ENCODE results near the gene SPNS2. TPM values are rescaled to one million over a fixed set of nuclear protein-coding genes. Genes with fewer than 3 reads are reported as not detected.

SPNS2 gene
- total RNA-seq, 2 experiments from 2014 or later = 0.33 to 0.53 TPM

GRCh38 chr17:4550534-4551039 is 51.9 kb downstream of the SPNS2 start:
- peak overlapping the region; percentile 45 for H3K4me3 Mint-ChIP-seq
- no peaks in the 10 kb centered on the region for H3K9me3 ChIP-seq (ENCODE audit: control insufficient read depth in 1 of 2, insufficient read depth in 1 of 2, low read length in 2 of 2)
- no peak overlapping the region for H3K27ac ChIP-seq (ENCODE audit: low read depth in 1 of 2, low read length in 2 of 2)
- no peak overlapping the region for H3K4me3 ChIP-seq (ENCODE audit: low read length)
- no peak overlapping the region for H3K27ac Mint-ChIP-seq
- no peaks in the 10 kb centered on the region for H3K27me3 Mint-ChIP-seq
- DNase-seq (no peak), ATAC-seq (ENCODE audit: poor library complexity) (no peak)
- H3K27me3 ChIP-seq (ENCODE audit: control insufficient read depth in 1 of 2, insufficient read depth in 2 of 2, low read length in 2 of 2) = no peaks in the 10 kb centered on the region
- no peaks in the 10 kb centered on the region for H3K9me3 Mint-ChIP-seq
- peaks cover 31% of the 10 kb centered on the region for H3K4me1 ChIP-seq (ENCODE audit: insufficient read depth, low read length)
- ChIA-PET POLR2A (no interaction called here), CTCF (interaction anchor here (1.1 kb wide), 1 partner anchor 15 kb away, joined by 4 read pairs; no protein-coding TSS in a partner anchor)
- peaks cover 71% of the 10 kb centered on the region for H3K36me3 Mint-ChIP-seq (ENCODE audit: low read depth)
- intact Hi-C loops (cut with DNase I, micrococcal nuclease) = no loop called here
- peaks cover 72% of the 10 kb centered on the region for H3K36me3 ChIP-seq (ENCODE audit: insufficient read depth, low read length)
- TF ChIP-seq CTCF (IDR thresholded peaks at IDR 0.05) = no peak
- H3K4me1 Mint-ChIP-seq (ENCODE audit: low read depth) = peaks cover 21% of the 10 kb centered on the region

GRCh38 chr17:4551141-4551540 is 52.5 kb downstream of the SPNS2 start:
- H3K4me3 Mint-ChIP-seq = peak overlapping the region; percentile 45
- Histone ChIP-seq H3K27ac (ENCODE audit: low read depth in 1 of 2, low read length in 2 of 2) (no peak overlapping the region), H3K36me3 (ENCODE audit: insufficient read depth, low read length) (peaks cover 69% of the 10 kb centered on the region), H3K4me1 (ENCODE audit: insufficient read depth, low read length) (peaks cover 37% of the 10 kb centered on the region), H3K9me3 (ENCODE audit: control insufficient read depth in 1 of 2, insufficient read depth in 1 of 2, low read length in 2 of 2) (no peaks in the 10 kb centered on the region), H3K4me3 (ENCODE audit: low read length) (no peak overlapping the region), H3K27me3 (ENCODE audit: control insufficient read depth in 1 of 2, insufficient read depth in 2 of 2, low read length in 2 of 2) (no peaks in the 10 kb centered on the region)
- no peak overlapping the region for H3K27ac Mint-ChIP-seq
- TF ChIP-seq CTCF (IDR thresholded peaks at IDR 0.05) = no peak
- no peaks in the 10 kb centered on the region for H3K27me3 Mint-ChIP-seq
- H3K9me3 Mint-ChIP-seq = no peaks in the 10 kb centered on the region
- intact Hi-C loops (cut with DNase I, micrococcal nuclease) = no loop called here
- ChIA-PET POLR2A (no interaction called here), CTCF (interaction anchor here (1.1 kb wide), 1 partner anchor 14 kb away, joined by 4 read pairs; no protein-coding TSS in a partner anchor)
- no peak for DNase-seq
- ATAC-seq (ENCODE audit: poor library complexity) = no peak
- H3K36me3 Mint-ChIP-seq (ENCODE audit: low read depth) = peaks cover 67% of the 10 kb centered on the region
- H3K4me1 Mint-ChIP-seq (ENCODE audit: low read depth) = peaks cover 26% of the 10 kb centered on the region

DNA sequence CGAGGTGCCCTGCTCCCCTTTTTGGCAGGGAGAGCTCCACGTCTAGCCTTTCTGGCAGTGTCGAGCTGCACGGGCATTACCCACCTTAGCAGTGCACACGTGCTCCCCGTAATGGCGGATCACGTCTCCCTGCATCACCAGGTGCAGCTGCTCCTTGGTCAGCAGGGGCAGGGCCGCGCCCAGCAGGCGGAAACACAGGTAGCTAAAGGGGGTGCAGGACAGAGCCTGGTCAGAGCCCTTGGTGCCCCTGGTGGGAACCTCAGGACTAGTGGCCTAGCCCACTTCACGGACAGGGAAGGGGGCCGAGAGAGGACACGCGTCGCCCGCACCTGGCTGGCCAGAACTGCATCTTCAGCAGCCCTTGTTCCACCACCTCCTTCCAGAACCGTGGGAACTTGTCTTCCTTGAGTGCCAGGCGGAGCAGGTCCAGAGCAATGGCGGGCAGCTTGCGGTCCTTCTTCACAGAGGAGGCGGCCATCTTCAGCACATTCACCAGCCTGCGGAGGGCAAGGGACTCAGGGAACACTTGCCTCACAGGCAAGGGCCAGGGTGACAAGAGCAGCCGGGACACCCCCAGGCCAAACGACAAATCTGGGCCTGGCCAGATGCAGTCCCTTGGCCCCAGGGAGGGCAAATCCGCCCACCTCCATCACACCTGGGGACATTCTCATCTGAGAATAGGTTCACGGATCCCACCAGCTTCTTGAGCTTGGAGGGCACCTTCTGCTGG is 53.3 kb downstream of the SPNS2 start:
- ATAC-seq (ENCODE audit: poor library complexity) (no peak), DNase-seq (no peak)
- TF ChIP-seq CTCF (IDR thresholded peaks at IDR 0.05) = no peak
- ChIA-PET POLR2A (no interaction called here), CTCF (interaction anchor here (1.1 kb wide), 1 partner anchor 14 kb away, joined by 4 read pairs; no protein-coding TSS in a partner anchor)
- intact Hi-C loops (cut with DNase I, micrococcal nuclease) = no loop called here
- Histone ChIP-seq H3K27ac (ENCODE audit: low read depth in 1 of 2, low read length in 2 of 2) (no peak overlapping the region), H3K36me3 (ENCODE audit: insufficient read depth, low read length) (peaks cover 61% of the 10 kb centered on the region), H3K9me3 (ENCODE audit: control insufficient read depth in 1 of 2, insufficient read depth in 1 of 2, low read length in 2 of 2) (no peaks in the 10 kb centered on the region), H3K4me1 (ENCODE audit: insufficient read depth, low read length) (peaks cover 38% of the 10 kb centered on the region), H3K4me3 (ENCODE audit: low read length) (no peak overlapping the region), H3K27me3 (ENCODE audit: control insufficient read depth in 1 of 2, insufficient read depth in 2 of 2, low read length in 2 of 2) (no peaks in the 10 kb centered on the region)
- Mint-ChIP-seq H3K4me3 (no peak overlapping the region), H3K27ac (no peak overlapping the region), H3K9me3 (no peaks in the 10 kb centered on the region), H3K27me3 (no peaks in the 10 kb centered on the region), H3K4me1 (ENCODE audit: low read depth) (peaks cover 32% of the 10 kb centered on the region), H3K36me3 (ENCODE audit: low read depth) (peaks cover 59% of the 10 kb centered on the region)

All from CD4-positive, alpha-beta T cell (primary cell).